SK-N-SH treated with all-trans-retinoic acid at 6 μM for 48 hours (cell line): ENCODE data around the gene AKT1S1.

Experiments
- ARNTL ChIP-seq: fragments of 450-650 bp; formaldehyde crosslinking; IDR thresholded peaks from 2 replicates; pipeline ENCODE4 v1.5.0; 2020; ENCODE audit warnings: low read depth, mild to moderate bottlenecking, moderate library complexity, borderline replicate concordance
- CREB5 ChIP-seq: fragments of 250-450 bp; sonication (Bioruptor Pico); IDR thresholded peaks from 2 replicates; pipeline ENCODE4 v1.5.1; 2020; ENCODE audit warnings: low read depth, mild to moderate bottlenecking, moderate library complexity
- CSRNP3 ChIP-seq: fragments of 250-450 bp; sonication (Bioruptor Pico); IDR thresholded peaks from 2 replicates; pipeline ENCODE4 v1.5.1; 2021; ENCODE audit warnings: mild to moderate bottlenecking, moderate library complexity
- PATZ1 ChIP-seq: fragments of 250-450 bp; sonication (Bioruptor Pico); IDR thresholded peaks from 2 replicates; pipeline ENCODE4 v1.8.0; 2020; ENCODE audit warnings: mild to moderate bottlenecking, moderate library complexity, borderline replicate concordance
- POU6F1 ChIP-seq: fragments of 250-450 bp; sonication (Bioruptor Pico); IDR thresholded peaks from 2 replicates; pipeline ENCODE4 v1.8.0; 2021; ENCODE audit warnings: low read depth, mild to moderate bottlenecking, moderate library complexity, borderline replicate concordance
- RARB ChIP-seq: fragments of 250-450 bp; sonication (Bioruptor Pico); IDR thresholded peaks from 2 replicates; pipeline ENCODE4 v1.8.0; 2021; ENCODE audit warnings: mild to moderate bottlenecking, moderate library complexity
- SNAI2 ChIP-seq: fragments of 250-450 bp; sonication (Bioruptor Pico); IDR thresholded peaks from 2 replicates; pipeline ENCODE4 v1.5.0; 2020; ENCODE audit warnings: mild to moderate bottlenecking, moderate library complexity
- TSHZ2 ChIP-seq: fragments of 250-450 bp; sonication (Bioruptor Pico); IDR thresholded peaks from 2 replicates; pipeline ENCODE4 v1.5.0; 2020; ENCODE audit warnings: mild to moderate bottlenecking, moderate library complexity
- ZFP3 ChIP-seq: fragments of 250-450 bp; sonication (Bioruptor Pico); IDR thresholded peaks from 2 replicates; pipeline ENCODE4 v1.5.0; 2020; ENCODE audit warnings: mild to moderate bottlenecking, moderate library complexity
- ZFP30 ChIP-seq: fragments of 450-650 bp; formaldehyde crosslinking; IDR thresholded peaks from 2 replicates; pipeline ENCODE4 v1.5.0; 2022; ENCODE audit warnings: mild to moderate bottlenecking, moderate library complexity
- ZNF565 ChIP-seq: fragments of 450-650 bp; formaldehyde crosslinking; conservative IDR thresholded peaks from 2 replicates; pipeline ENCODE4 v1.5.0; 2020; ENCODE audit warnings: low read depth, mild to moderate bottlenecking, moderate library complexity
- ZNF70 ChIP-seq: fragments of 450-650 bp; formaldehyde crosslinking; IDR thresholded peaks from 2 replicates; pipeline ENCODE4 v1.5.0; 2020; ENCODE audit warnings: mild to moderate bottlenecking, moderate library complexity

GRCh38 chr19:49837009-49837310, 40.2 kb downstream of the AKT1S1 start:
- no peak for TF ChIP-seq ARNTL (CRISPR knock-in tag)
- TF ChIP-seq CREB5 (CRISPR knock-in tag) = no peak
- TF ChIP-seq PATZ1 (CRISPR knock-in tag) = no peak
- no peak for TF ChIP-seq POU6F1 (CRISPR knock-in tag)
- no peak for TF ChIP-seq ZFP30 (CRISPR knock-in tag)
- no peak for TF ChIP-seq RARB (CRISPR knock-in tag)
- TF ChIP-seq ZFP3 = no peak
- TF ChIP-seq ZNF70 (CRISPR knock-in tag) = no peak
- TF ChIP-seq CSRNP3 (CRISPR knock-in tag) = no peak
- TF ChIP-seq SNAI2 (CRISPR knock-in tag) = no peak
- no peak for TF ChIP-seq ZNF565 (CRISPR knock-in tag)
- TF ChIP-seq TSHZ2 (CRISPR knock-in tag) = no peak
